ENCODE data around the gene CIART.

DNA sequence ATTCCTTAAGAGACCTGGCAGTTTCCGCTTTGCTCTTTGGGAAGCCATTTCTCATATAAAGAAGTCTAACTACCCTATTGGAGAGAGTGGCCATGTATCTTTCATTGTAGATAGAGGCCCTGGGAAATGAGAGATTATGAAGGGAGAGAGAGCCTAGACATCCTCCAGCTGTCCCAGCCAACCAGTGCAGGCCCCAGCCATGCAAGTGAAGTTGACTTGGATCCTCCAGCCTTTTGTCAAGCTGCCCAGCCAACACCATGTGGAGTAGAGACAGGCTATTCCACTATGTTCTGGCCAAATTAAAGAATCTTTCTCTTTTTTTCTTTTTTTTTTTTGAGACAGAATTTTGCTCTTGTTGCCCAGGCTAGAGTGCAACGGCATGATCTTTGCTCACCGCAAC lies 39.4 kb upstream of the CIART start:
- TF ChIP-seq EZH2 (IDR thresholded peaks at IDR 0.05; ENCODE audit: borderline replicate concordance, low read length): no peak
- TF ChIP-seq, protein P1, sequence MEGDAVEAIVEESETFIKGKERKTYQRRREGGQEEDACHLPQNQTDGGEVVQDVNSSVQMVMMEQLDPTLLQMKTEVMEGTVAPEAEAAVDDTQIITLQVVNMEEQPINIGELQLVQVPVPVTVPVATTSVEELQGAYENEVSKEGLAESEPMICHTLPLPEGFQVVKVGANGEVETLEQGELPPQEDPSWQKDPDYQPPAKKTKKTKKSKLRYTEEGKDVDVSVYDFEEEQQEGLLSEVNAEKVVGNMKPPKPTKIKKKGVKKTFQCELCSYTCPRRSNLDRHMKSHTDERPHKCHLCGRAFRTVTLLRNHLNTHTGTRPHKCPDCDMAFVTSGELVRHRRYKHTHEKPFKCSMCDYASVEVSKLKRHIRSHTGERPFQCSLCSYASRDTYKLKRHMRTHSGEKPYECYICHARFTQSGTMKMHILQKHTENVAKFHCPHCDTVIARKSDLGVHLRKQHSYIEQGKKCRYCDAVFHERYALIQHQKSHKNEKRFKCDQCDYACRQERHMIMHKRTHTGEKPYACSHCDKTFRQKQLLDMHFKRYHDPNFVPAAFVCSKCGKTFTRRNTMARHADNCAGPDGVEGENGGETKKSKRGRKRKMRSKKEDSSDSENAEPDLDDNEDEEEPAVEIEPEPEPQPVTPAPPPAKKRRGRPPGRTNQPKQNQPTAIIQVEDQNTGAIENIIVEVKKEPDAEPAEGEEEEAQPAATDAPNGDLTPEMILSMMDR (conservative IDR thresholded peaks at IDR 0.05 in 1 of 2, IDR thresholded peaks at IDR 0.05 in 1 of 2; ENCODE audit: extremely low read depth in 1 of 2, insufficient read depth in 1 of 2, low read depth in 1 of 2, low read length in 2 of 2): no peak
